GM12872 (cell line): ENCODE data around the gene UBXN11.
A peak's percentile ranks its signal among the peaks of the same experiment; 100 is the strongest.

Source experiments
- TF ChIP-seq, protein P1 (sequence below): IDR thresholded peaks from 3 replicates; pipeline ENCODE4 v1.5.1; 2011; ENCODE audit warnings: low read depth, mild to moderate bottlenecking, low read length, moderate library complexity; ENCODE audit not compliant: insufficient read depth

Gene UBXN11

DNA sequence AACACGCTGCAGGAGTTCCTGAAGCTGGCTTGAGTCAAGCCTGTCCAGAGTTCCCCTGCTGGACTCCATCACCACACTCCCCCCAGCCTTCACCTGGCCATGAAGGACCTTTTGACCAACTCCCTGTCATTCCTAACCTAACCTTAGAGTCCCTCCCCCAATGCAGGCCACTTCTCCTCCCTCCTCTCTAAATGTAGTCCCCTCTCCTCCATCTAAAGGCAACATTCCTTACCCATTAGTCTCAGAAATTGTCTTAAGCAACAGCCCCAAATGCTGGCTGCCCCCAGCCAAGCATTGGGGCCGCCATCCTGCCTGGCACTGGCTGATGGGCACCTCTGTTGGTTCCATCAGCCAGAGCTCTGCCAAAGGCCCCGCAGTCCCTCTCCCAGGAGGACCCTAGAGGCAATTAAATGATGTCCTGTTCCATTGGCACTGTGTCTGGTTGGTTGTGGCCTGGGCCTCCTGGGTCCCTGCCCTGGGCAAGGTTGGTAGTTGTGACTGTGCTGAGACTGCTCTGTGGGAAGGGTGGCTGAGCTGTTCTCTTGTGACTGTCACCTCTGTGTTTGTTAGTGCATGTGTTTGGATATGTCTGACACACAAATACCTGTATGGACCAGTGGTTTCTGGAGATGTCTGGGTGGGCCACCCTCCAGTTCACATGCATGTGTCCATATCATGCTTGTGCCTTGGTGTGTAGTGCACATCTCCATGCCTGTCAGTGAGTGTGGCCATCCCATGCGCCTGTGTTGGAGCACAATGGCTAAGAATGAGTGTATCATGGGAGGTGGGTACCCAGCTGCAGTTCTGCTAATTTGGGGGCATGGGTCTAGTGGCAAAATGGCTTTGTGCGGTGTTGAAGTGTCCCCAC is 25.1 kb downstream of the UBXN11 start:
- TF ChIP-seq, protein P1, sequence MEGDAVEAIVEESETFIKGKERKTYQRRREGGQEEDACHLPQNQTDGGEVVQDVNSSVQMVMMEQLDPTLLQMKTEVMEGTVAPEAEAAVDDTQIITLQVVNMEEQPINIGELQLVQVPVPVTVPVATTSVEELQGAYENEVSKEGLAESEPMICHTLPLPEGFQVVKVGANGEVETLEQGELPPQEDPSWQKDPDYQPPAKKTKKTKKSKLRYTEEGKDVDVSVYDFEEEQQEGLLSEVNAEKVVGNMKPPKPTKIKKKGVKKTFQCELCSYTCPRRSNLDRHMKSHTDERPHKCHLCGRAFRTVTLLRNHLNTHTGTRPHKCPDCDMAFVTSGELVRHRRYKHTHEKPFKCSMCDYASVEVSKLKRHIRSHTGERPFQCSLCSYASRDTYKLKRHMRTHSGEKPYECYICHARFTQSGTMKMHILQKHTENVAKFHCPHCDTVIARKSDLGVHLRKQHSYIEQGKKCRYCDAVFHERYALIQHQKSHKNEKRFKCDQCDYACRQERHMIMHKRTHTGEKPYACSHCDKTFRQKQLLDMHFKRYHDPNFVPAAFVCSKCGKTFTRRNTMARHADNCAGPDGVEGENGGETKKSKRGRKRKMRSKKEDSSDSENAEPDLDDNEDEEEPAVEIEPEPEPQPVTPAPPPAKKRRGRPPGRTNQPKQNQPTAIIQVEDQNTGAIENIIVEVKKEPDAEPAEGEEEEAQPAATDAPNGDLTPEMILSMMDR: no peak

DNA sequence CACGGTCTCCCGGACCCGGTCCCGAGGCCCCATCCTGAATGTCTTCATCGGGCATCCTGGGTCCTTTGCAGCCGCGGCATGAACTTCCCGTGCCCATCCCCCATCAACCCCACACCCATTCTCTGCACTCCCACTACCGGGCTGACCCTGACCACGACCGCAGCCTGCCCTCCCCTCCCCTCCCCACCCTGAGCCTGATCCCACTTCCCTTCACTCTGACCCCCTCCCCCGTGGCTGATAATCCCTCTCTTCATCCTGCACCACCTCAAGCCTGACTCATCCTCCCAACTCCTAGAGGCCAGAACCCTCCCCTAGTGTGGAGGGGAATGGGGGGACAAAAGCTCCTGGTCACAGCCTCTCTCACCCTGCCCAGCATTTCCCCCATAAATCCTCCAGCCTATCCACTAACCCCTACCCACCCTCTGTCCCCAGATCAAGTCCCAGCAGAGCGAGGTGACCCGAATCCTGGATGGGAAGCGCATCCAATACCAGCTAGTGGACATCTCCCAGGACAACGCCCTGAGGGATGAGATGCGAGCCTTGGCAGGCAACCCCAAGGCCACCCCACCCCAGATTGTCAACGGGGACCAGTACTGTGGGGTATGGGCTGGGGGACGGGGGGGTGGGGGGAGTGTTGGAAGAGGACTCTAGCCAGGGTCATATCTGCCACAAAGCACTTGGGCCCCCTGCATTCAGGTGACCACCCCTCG is 25.9 kb downstream of the UBXN11 start:
- TF ChIP-seq, protein P1: no peak

DNA sequence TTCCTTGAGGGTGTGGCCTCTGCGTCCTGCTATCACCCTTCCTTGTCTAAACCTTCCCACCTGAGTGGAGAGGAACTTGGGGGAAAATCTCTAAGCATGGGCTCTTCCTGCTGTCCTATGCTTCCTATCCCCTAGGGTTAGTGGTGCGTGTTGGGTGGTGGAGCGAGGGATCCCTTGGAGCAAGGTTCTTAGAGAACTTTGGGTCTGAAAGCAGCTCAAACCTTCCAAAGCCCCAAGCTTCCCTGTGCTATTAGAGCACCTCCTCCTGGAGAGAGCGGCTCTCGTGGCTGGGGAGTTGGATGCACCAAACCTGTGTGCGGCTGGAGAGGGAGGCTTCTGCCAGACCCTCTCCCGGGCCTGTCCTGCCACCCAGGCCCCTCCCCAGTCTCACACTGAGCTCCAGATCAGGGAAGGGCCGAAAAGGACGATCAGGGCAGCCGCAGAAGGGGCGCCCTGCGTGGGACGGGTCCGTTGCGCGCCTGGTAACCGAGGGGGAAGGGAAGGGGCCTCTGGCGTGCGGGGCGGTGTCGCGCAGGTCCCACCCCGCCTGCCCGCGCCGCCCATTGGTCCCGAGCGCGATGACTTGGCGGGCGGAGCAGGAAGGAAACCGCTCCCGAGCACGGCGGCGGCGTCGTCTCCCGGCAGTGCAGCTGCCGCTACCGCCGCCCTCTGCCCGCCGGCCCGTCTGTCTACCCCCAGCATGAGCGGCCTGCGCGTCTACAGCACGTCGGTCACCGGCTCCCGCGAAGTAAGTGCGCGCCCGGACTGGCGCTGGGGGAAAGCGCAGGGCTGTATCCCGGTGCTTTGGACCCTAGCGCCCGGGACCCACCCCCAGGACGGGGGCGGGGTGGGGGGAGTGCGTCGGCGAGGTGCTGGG is 26.7 kb downstream of the UBXN11 start, which contains the start of gene SH3BGRL3:
Gene SH3BGRL3, plus strand, starts transcription at position 631 of the 877 bp plus-strand sequence. Its CDS starts 70 bp downstream, at position 701.
- TF ChIP-seq, protein P1: peak; percentile 53

DNA sequence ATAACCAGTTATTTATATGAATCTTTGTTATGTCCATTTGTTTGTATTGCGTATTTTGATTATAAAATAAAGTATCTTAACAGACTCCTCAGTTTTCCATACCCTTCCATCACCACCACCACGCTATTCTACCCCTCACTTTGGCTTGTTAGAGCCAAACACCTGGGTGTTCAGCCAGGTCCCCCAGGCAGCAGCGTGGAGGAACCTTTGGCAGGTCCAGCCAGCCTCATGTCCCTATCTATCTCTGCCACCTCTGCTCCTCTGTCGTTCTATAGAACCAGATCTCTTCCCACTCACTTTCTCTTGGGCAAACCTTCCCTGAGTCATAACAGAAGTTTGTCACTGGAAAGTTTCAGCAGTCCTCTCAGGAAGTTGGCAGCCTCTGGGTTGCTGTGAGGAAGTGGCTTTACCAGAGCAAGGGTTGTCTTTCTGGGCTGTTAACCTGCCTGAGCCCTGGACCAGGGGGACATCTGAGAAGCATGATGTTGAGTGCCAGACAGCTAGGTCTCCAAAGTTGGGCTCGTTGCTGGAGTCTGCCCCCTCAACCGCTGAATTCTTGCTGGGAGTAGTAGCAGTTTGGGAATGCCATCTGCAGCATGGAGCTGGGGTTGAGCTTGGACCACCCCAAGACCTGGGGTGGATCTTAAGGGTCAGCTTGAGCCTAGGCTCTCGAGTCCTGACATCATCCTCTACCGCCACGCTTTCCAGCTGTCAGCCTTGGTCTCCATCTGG is 27.5 kb downstream of the UBXN11 start:
- TF ChIP-seq, protein P1: no peak

DNA sequence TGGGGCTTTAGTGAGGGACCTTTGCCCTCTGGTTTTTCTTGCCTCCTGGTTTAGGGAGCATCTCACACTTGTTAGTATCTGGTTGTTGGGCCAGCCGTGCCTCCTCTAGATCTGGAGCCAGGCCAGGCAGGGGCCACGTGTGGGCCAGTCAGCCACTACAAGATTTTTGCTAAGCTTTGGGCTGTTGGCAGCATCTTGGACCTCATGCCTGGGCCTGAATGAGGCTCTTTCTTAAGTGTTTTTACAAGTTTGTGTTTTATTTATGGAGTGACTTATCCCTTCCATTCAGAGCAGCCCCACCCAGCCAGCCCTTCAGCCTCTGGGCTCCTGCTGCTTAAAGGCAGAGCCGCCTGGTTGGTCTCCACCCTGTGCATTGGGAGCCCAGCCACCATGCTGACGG is 28.1 kb downstream of the UBXN11 start:
- TF ChIP-seq, protein P1: no peak

DNA sequence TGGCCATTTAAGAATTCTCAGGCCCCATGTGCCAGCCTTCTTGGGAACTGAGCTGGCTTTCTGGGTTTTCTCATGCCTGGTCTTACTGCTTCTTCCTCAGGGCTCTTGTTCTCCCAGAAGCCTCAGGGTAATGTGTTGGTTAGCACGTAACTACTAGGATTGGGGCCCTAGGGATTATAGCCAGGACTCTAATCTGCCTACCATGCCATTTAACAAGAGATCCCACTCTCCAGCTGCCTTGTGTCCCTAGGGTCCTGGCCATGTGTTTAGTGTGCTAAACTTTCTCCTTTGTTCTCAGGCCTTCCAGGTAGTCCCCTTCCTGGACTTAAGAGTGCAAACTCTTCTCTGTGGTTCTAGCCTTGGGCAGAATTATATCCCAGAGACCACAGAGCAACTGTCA is 28.7 kb downstream of the UBXN11 start:
- TF ChIP-seq, protein P1: no peak
